Ovary (tissue), 3 donors: ENCODE data around the gene WDR37.

Experiments
- CTCF ChIP-seq, 3 donors: fragments of 450-650 bp in 2 of 3; fragments of 200-600 bp in 1 of 3; IDR thresholded peaks; one replicate each; pipeline versions ENCODE4 v1.5.1 to v1.8.0; 2016 to 2022; ENCODE audit warnings: antibody characterized with exemption in 3 of 3, mild to moderate bottlenecking in 1 of 3
- EP300 ChIP-seq: sonication (generic); formaldehyde crosslinking; IDR thresholded peaks from one replicate; pipeline ENCODE4 v1.6.1; 2017; ENCODE audit warnings: antibody characterized with exemption
- POLR2A ChIP-seq: fragments of 450-650 bp; IDR thresholded peaks from one replicate; pipeline ENCODE4 v1.6.1; 2017; ENCODE audit warnings: antibody characterized with exemption, mild to moderate bottlenecking, moderate library complexity
- donor health status: DM: no; HTN: no; CAD: no.

GRCh38 chr10:1095498-1095897 is 39.3 kb downstream of the WDR37 start:
- no peak for TF ChIP-seq CTCF (IDR thresholded peaks at IDR 0.05)
- TF ChIP-seq POLR2A: no peak
- TF ChIP-seq EP300: no peak
